DMS53 treated with DMSO at 0.1 percent for 48 hours (cell line): Measurements from ENCODE around the gene MEP1B.
"Not testable (repeated sequence)": the region's sequence is repeated elsewhere in the genome, so short reads cannot be mapped to it uniquely, and the experiment has no call there.

Experiments used
- DNase-seq: peaks from one replicate; lab custom pipeline; 2025; ENCODE audit not compliant: unreplicated experiment; lab: John Stamatoyannopoulos, UW

Gene MEP1B

GRCh38 chr18:32189790-32190189 lies at the start of gene MEP1B:
Gene MEP1B, plus strand, starts transcription at chr18:32190039. Its CDS starts 32 bp downstream, at chr18:32190071.
- no peak for DNase-seq

- DNase-seq = peak; percentile 31
Measured at GRCh38 chr18:32148185-32148870, 41.5 kb upstream of the MEP1B start.

GRCh38 chr18:32152705-32153448 lies 37.0 kb upstream of the MEP1B start:
- DNase-seq = no peak

- DNase-seq = no peak
Measured at GRCh38 chr18:32156855-32157254, 33.0 kb upstream of the MEP1B start.

- DNase-seq = no peak
Measured at GRCh38 chr18:32157580-32157979, 32.3 kb upstream of the MEP1B start.

- DNase-seq = peak; percentile 70
Measured at GRCh38 chr18:32158108-32158624, 31.7 kb upstream of the MEP1B start.

GRCh38 chr18:32158631-32159030 lies 31.2 kb upstream of the MEP1B start:
- DNase-seq = not testable (repeated sequence)

- DNase-seq = no peak
Measured at GRCh38 chr18:32160547-32160946, 29.3 kb upstream of the MEP1B start.

- DNase-seq = peak; percentile 4
Measured at GRCh38 chr18:32167980-32168730, 21.7 kb upstream of the MEP1B start.

- DNase-seq = no peak
Measured at GRCh38 chr18:32173654-32174053, 16.2 kb upstream of the MEP1B start.

GRCh38 chr18:32174719-32175118 lies 15.1 kb upstream of the MEP1B start:
- DNase-seq = no peak

- no peak for DNase-seq
Measured at GRCh38 chr18:32175265-32175664, 14.6 kb upstream of the MEP1B start.

GRCh38 chr18:32176745-32177144 lies 13.1 kb upstream of the MEP1B start:
- not testable (repeated sequence) for DNase-seq

GRCh38 chr18:32177530-32177929 lies 12.3 kb upstream of the MEP1B start:
- peak; percentile 94 for DNase-seq

- no peak for DNase-seq
Measured at GRCh38 chr18:32183503-32183902, 6.3 kb upstream of the MEP1B start.

- no peak for DNase-seq
Measured at GRCh38 chr18:32190209-32190608, 370 bp downstream of the MEP1B start.

GRCh38 chr18:32195881-32196815 lies 6.3 kb downstream of the MEP1B start:
- DNase-seq = no peak

GRCh38 chr18:32200766-32201165 lies 10.9 kb downstream of the MEP1B start:
- peak; percentile 63 for DNase-seq

- no peak for DNase-seq
Measured at GRCh38 chr18:32201948-32202672, 12.3 kb downstream of the MEP1B start.

- no peak for DNase-seq
Measured at GRCh38 chr18:32208023-32208422, 18.2 kb downstream of the MEP1B start.
